ENCODE measurements around the gene TRAPPC4.

DNA sequence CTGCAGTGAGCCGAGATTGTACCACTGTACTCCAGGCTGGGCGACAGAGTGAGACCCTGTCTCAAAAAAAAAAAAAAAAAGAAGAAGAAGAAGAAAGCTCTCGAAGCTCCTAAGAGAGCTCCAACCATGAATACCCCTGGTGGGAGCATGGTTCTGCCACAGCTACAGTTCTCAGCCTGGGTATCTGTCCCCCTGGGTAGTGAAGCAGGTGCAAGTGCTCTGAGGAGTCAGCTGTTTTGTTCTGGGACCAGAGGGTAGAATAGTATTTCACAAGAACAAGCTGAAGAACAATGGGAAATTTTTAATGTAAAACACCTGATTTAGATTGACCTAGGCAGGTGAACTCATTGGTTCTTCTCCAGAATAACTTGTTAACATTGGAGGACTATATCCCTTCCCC lies 42.7 kb downstream of the TRAPPC4 start:
- TF ChIP-seq POLR2A (IDR thresholded peaks at IDR 0.05) (no peak), CTCF (IDR thresholded peaks at IDR 0.05) (no peak)

Data from testis (tissue), 2 donors.